Fibroblast of pulmonary artery (primary cell): ENCODE measurements around the gene ASTN2.
A peak's percentile ranks its signal among the peaks of the same experiment; 100 is the strongest.

Source experiments
- DNase-seq: peaks from one replicate; pipeline ENCODE4 v3.0.0-alpha.2; 2010; ENCODE audit warnings: low read depth
- H3K4me3 ChIP-seq: replicated peaks from 2 replicates; pipeline ENCODE4 v1.5.1; 2011; ENCODE audit warnings: low read depth, mild to moderate bottlenecking, control low read depth, low read length, moderate library complexity
- CTCF ChIP-seq: IDR thresholded peaks from 2 replicates; pipeline ENCODE4 v1.5.1; 2011; ENCODE audit warnings: mild to moderate bottlenecking, control low read depth, low read length, inconsistent platforms; ENCODE audit errors: missing control alignments

ASTN2 gene

DNA sequence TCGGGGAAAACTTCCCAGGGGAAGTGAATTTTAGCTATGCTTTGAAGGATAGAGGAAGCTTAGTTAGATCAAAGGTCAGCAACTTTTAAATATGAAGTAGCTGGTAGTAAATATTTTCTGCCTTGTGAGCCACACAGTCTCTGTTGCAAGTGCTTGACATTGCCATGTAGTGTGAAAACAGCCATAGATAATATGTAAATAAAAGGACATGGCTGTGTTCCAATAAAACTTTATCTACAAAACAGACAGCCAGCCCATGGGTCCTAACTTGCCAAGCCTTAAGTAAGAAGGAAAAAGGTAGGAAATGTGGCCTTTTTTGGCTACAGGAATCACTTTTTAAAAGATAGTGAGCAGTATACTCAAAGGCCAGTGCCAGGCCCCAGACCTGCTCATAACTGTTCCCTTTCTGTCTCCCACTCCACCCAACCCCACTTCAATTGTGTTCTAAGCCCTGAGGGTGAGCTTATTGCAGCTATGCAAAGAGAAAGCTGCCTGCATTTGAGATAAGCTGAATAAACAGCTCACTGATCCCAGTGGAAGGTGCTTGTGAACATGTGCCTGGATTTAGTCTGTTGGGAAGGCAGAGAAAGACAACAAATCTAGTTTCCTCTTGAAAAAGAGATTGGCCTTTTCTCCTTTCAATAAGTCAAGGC, 840.7 kb downstream of the ASTN2 start:
- no peak overlapping the region for H3K4me3 ChIP-seq
- no peak for TF ChIP-seq CTCF
- DNase-seq, result peak; percentile 30

GRCh38 chr9:116572095-116572748, 842.6 kb downstream of the ASTN2 start:
- H3K4me3 ChIP-seq, result no peak overlapping the region
- peak; percentile 96 for TF ChIP-seq CTCF
- DNase-seq, result peak; percentile 95

- TF ChIP-seq CTCF, result no peak
- H3K4me3 ChIP-seq, result no peak overlapping the region
- DNase-seq, result no peak
Measured at GRCh38 chr9:116569111-116569510, 845.7 kb downstream of the ASTN2 start.

- H3K4me3 ChIP-seq, result no peak overlapping the region
- DNase-seq, result peak; percentile 69
- TF ChIP-seq CTCF, result no peak
Measured at GRCh38 chr9:116566677-116567488, 848.0 kb downstream of the ASTN2 start.

DNA sequence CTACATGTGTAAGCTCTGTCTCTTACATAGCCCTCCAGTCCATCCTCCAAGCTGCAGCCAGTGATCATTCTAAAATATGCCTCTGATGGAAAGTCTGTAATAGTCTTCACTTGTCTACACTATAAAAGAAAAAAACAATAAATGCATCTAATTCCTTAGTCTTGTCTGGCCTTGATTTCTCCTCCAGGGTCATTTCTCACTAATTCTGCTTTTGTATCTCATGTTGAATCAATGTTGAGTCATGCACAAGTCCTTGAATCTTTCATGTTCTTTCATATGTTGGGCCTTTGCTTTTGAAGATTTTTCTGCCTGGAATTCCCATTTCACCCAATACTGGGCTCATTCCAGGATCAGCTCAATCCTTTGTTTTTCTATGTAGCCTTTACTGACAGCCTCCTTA, 848.9 kb downstream of the ASTN2 start:
- no peak overlapping the region for H3K4me3 ChIP-seq
- no peak for DNase-seq
- TF ChIP-seq CTCF, result no peak

GRCh38 chr9:116564266-116564793, 850.5 kb downstream of the ASTN2 start:
- no peak for TF ChIP-seq CTCF
- no peak for DNase-seq
- H3K4me3 ChIP-seq, result no peak overlapping the region
